ENCODE data around the gene ATP1A1. TPM values are rescaled to one million over a fixed set of nuclear protein-coding genes. Genes with fewer than 3 reads are reported as not detected.

The ATP1A1 gene
- total and polyA plus RNA-seq, 2 donors (not counting 3 experiments of a cell fraction or from before 2014, with no cell fraction given) = 263 to 325 TPM

GRCh38 chr1:116375148-116375886 lies 2.3 kb downstream of the ATP1A1 start:
- no peaks in the 10 kb centered on the region for H3K9me1 ChIP-seq (replicated peaks; ENCODE audit: control insufficient read depth, extremely low read depth, insufficient read depth, low read length)
- no peaks in the 10 kb centered on the region for H3K9me3 ChIP-seq (replicated peaks; ENCODE audit: control insufficient read depth, insufficient read depth, low read length)
- peak overlapping the region; percentile 96 for H3K4me2 ChIP-seq (ENCODE audit: insufficient read depth, low read length)
- peaks cover 7% of the 10 kb centered on the region for H4K20me1 ChIP-seq (replicated peaks; ENCODE audit: control insufficient read depth, extremely low read depth, insufficient read depth, low read length)
- intact Hi-C loops (cut with micrococcal nuclease) = loop anchor here (5.0 kb wide), 2 partner anchors 1447 to 1618 kb away; partner anchors contain the start of gene CSDE1
- peak overlapping the region; percentile 96 for H3K27ac ChIP-seq (ENCODE audit: insufficient read depth, low read depth, low read length)
- CTCF ChIA-PET = interaction anchor here (1.0 to 5.3 kb wide), 8 partner anchors 9 to 236 kb away, joined by 3 to 37 read pairs (median 7); no protein-coding TSS in a partner anchor
- DNase-seq (ENCODE audit: low read depth, low spot score) (peak; percentile 51), FAIRE-seq (peak; percentile 66)
- H3K9ac ChIP-seq (replicated peaks; ENCODE audit: extremely low read depth, insufficient read depth, low read length) = peak overlapping the region; percentile 95
- TF ChIP-seq FOS (IDR thresholded peaks at IDR 0.05; ENCODE audit: borderline replicate concordance, insufficient read depth, low read length) (no peak), POLR2A (IDR thresholded peaks at IDR 0.05; ENCODE audit: low read depth, low read length) (no peak)
- TF ChIP-seq, protein P1, sequence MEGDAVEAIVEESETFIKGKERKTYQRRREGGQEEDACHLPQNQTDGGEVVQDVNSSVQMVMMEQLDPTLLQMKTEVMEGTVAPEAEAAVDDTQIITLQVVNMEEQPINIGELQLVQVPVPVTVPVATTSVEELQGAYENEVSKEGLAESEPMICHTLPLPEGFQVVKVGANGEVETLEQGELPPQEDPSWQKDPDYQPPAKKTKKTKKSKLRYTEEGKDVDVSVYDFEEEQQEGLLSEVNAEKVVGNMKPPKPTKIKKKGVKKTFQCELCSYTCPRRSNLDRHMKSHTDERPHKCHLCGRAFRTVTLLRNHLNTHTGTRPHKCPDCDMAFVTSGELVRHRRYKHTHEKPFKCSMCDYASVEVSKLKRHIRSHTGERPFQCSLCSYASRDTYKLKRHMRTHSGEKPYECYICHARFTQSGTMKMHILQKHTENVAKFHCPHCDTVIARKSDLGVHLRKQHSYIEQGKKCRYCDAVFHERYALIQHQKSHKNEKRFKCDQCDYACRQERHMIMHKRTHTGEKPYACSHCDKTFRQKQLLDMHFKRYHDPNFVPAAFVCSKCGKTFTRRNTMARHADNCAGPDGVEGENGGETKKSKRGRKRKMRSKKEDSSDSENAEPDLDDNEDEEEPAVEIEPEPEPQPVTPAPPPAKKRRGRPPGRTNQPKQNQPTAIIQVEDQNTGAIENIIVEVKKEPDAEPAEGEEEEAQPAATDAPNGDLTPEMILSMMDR (IDR thresholded peaks at IDR 0.05; ENCODE audit: extremely low read depth in 1 of 2, insufficient read depth in 1 of 2, low read depth in 1 of 2, low read length in 2 of 2) = no peak
- peaks cover 66% of the 10 kb centered on the region for H3K79me2 ChIP-seq (ENCODE audit: control insufficient read depth, insufficient read depth, low read length)
- dilution Hi-C loops (cut with MboI; ENCODE audit: extremely low pct_ligation_motif_present, low sequenced_read_pairs) = loop anchor here (25.0 kb wide), 1 partner anchor 112 kb away; no protein-coding TSS in a partner anchor
- H3K4me3 ChIP-seq (replicated peaks in 1 of 3; ENCODE audit: insufficient read depth in 1 of 3, low read depth in 1 of 3, low read length in 3 of 3) = peak overlapping the region in 2 of 3 experiments; percentile 0 to 94
- no peaks in the 10 kb centered on the region for H3K36me3 ChIP-seq (ENCODE audit: control insufficient read depth in 2 of 2, extremely low read depth in 1 of 2, insufficient read depth in 2 of 2, low read length in 2 of 2)
- TSS peak; percentile 11 for BruUV-seq (replicated peaks)
- POLR2A ChIA-PET = interaction anchor here (0.7 to 0.8 kb wide), 2 partner anchors 9 to 44 kb away, joined by 3 to 6 read pairs; no protein-coding TSS in a partner anchor
- peaks cover under 1 to 11% of the 10 kb centered on the region in 2 experiments for H3K27me3 ChIP-seq (ENCODE audit: control insufficient read depth in 2 of 2, insufficient read depth in 2 of 2, low read length in 2 of 2)
- no peak overlapping the region for H2AFZ ChIP-seq (ENCODE audit: low read depth, low read length)
- peaks cover 61% of the 10 kb centered on the region for H3K4me1 ChIP-seq (ENCODE audit: control insufficient read depth, extremely low read depth, insufficient read depth, low read length)
